Bone marrow (tissue), 2 donors: ENCODE results near the gene NADK2.

ENCODE experiments used
- DNase-seq, 2 donors: peaks; one replicate each; lab custom pipeline; 2025; lab: John Stamatoyannopoulos, UW

NADK2 gene

DNA sequence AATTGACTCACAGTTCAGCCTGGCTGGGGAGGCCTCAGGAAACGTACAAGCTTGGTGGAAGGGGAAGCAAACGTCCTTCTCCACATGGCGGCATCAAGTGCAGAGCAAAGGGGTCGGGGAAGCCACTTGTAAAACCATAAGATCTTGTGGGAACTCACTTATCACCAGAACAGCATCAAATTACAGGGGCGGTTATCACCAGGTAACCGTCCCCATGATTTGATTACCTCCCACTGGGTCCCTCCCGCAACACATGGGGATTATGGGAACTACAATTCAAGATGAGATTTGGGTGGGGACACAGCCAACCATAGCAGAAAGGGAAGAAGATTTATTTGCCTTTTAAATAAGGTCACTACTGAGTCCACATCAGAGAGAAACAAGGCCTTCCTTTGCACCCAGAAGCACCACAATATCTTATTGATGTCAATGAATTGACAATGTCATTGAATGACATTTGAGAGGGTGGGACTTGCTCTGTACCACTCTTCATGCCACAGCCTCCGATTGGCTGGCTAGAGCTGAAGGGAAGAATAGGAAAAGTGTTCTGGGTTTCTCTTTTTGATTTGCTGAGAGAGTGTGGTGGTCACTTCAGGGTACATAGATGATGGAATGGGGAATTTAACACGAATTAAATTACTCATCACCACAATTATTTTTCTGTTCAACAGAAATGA is 78.8 kb downstream of the NADK2 start:
- DNase-seq = no peak

DNA sequence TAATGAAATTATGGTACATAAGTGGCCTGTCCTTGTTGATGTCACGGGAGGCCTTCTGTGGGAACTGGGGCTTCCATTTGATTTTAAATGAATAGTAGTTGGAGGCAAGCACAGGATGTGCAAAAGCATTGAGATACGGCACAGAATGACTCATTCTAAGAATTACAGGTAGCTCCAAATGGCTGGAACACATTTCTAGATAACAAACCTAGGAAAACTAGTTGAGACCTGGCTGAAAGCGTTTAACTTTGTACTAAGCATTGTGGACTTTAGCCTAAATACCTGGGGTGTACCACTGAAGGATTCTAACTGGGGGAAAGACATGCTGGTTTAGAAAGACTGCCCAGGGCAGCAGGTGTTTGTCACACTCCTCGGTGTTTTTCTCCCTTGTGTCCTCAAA is 80.4 kb downstream of the NADK2 start:
- DNase-seq = no peak

DNA sequence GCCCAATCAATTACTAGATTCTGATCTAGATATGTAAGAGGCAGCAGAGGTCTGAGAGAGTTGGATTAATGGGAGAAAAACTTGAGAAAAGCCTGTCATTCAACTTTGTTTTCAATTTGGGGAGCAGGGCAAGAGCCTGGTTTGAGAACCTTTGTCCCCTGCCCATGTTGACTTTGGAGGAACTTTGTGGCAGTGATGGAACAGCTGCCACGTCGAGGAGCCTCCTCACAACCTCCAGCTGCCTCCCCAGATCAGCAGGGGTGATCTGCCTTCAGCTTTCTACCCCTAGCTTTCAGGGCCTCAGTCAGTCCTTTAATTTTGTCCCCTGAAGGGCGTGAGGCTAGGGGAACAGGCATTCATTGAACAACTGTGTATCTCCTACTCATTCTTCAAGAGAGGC is 81.1 kb downstream of the NADK2 start:
- no peak for DNase-seq

DNA sequence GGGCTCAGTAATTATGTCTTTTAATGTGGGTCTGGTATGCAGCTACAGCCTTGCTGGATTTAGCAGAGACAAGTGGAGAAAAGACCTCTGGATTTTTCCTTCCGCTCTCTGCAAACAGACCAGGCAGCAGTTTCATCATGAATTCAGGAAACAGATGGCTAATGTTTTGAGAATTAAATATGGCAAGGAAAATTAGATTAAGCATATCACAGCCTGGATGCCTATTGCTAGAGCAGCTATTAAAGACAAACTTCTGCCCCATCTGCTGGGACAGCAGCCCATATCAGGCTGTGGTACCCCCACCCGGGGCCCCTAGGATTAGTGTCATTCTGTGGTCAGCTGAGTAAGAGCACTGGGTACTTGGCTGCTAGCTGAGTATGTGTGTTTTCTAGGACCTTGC is 83.6 kb downstream of the NADK2 start:
- DNase-seq = no peak

DNA sequence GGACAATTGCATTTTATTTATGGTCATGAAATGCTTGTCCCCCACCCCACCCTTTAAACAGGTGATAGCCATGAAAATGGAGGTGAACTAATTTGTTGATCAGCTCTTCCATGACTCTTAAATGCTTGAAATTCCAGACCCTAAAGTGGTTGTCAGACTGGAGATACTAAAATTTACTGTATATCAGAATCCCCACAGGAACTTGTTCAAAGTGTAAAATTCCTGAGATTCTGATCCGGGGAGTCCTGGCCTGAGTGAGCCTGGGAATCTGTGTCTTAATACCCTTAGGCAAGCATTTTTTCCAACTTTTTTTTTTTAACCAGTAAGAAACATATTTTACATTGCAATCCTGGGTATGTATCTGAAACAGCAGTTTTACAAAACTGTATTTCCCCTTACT is 85.1 kb downstream of the NADK2 start:
- no peak for DNase-seq

DNA sequence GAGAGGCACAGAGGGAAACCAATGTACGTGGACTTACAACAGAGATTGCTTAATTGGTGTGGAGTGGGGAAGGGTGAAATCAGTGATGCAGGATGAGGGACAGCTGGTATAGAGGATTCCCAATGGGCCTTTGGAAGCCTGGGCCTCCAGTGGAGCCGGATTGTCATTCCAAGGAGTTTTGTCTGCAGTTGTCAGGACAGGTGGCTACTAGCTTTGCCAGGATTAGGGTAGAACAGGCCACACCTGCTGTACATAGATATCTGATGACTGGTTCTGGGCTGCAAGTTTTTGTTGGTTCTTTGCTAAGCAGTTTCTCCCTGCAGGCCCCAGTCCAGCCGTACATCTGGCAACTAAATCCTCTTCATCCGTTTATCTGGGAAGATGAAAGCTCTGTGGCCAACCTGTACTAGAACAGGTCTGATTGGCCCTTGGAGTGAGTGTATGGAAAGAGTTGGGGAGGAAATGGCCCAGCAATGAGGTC is 85.6 kb downstream of the NADK2 start:
- no peak for DNase-seq

DNA sequence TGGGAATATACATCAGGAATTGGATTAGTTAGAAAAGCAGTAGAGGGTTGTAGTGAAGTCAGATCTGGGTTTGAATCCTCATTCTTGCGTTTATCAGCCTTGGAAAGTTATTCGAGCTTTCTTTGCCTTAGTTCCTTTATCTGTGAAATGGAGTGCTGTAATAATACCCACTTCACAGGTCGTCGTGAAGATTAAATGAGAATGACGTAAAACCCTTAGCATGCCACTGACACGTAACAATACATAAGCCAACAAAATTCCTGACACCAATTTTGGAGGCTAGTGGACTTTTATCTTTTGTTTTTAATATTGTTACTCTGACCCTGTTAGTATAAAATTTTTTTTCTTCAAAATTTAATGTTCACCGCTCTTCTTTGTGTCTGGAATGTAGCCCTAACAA is 86.4 kb downstream of the NADK2 start:
- DNase-seq = no peak

DNA sequence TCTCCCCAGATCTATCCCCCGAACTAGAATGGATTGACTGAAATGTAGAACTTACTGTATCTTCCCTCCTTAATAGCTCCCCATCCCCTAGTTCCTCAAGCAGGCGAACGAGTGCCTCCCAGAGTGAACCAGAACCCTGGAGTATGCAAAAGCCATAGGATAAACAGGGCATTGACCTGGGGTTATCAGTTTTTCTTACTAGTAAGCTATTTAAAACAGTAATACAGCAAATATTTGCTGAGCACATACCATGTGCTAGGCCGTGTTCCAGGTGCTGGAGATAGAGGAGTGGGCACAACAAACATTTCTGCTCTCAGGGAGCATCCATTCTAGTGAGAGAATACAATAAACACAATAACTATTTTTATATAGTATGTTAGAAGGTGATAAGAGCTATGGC is 88.0 kb downstream of the NADK2 start:
- no peak for DNase-seq

DNA sequence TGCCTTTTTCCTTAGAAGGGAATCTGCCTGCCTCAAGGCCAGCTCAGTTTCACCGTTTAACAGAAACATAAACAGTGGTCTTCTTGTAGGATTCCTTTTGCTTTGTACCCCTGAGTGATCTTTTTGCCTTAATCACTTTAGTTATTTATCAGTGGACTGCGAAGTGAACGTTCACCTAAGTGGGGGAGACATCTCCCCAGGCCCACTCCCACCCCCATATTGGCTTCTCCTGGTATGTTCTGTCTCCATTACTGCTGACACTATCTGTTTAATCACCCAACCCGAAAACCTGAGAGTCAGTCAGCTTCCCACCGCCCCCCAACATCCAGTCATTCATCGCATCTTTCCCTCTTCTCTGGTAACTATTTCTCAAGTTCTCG is 88.4 kb downstream of the NADK2 start:
- DNase-seq = no peak

DNA sequence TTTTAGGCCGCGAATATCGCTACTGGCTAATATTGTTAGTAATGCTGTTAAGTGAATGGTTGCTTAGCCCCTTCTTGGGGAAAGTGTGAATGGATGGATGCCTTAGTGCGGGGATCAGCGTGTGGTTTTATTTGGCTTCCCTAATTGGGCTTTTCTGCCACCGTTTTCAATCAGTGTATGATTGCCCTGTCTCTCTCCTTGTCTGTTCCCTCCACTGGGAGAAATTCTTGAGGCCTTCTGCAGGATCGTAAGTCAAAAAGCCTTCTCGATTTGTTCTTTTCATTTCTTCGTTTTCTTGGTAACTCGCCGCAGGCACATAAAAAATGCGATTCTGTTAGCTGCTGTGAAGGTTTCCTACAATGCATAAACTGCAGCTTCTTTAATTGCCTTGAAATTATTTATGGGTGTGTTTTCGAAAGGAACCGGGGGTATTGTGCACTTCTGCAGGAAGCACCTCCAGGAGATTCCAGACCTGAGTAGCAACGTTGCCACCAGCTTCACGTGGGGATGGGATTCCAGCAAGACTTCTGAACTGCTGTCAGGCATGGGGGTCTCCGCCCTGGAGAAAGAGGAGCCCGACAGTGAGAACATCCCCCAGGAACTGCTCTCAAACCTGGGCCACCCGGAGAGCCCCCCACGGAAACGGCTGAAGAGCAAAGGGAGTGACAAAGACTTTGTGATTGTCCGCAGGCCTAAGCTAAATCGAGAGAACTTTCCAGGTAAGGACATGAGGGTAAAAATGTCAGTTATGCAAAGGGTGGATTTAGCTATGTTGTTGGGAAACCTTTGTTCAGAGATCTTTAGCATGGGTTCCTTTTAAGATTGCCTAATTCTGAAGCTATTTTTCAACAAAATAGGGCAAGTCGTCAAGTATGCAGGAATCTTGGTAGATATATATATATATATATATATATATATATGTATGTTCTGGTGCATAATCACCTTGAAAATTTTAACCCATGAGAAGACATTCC is 89.1 kb downstream of the NADK2 start:
- peak in 1 of 2 donors; percentile 28 for DNase-seq

DNA sequence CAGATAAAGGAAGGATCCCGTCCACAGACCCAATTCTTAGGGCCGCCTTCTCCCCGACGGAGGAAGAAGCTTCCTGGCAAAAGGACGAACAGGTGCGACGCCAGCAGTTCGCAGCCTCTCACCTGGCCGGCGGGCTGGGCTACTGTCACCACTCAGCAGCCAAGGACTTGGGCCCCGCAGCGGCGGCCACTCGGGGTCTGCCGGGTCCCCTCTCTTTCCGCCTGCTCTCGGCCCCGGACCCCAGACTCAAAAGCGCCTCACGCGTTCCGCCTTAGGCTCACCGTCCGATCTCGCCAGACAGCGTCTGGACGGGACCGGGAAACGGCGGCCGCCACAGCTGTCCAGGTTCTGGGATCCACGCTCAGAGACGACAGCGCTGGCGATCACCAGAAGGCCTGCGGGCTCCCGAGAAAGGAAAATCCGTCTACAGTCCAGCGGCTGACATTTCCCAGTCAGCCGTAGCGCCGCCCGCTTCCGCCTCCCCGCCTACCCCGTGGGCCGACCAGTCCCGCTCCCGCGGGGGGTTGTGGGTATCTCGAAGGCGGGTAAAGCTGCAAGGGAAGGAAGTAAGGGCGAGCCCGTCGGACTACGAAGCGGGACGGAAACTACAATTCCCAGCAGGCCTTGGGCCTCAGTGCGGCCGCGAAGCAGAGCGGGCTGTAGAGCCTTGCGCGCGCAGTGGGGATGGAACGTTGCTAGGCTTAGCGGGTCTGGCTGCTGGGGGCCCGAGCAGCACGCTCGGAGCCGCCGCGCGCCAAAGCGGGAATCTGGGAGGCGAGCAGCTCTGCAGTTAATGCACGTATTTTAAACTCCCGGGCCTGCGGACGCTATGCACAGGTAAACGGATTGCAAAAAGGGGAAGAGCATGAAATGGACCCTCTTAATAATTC is 90.0 kb downstream of the NADK2 start, which contains the start of the genes LMBRD2 and SKP2:
Gene LMBRD2, minus strand, starts transcription at position 454 of the 890 bp plus-strand sequence. CDS start 8,538 bp downstream, outside the sequence.
Gene SKP2, plus strand, starts transcription at position 678 of the 890 bp plus-strand sequence. Its CDS starts 152 bp downstream, at position 830.
- DNase-seq = peak; percentile 79 to 97

DNA sequence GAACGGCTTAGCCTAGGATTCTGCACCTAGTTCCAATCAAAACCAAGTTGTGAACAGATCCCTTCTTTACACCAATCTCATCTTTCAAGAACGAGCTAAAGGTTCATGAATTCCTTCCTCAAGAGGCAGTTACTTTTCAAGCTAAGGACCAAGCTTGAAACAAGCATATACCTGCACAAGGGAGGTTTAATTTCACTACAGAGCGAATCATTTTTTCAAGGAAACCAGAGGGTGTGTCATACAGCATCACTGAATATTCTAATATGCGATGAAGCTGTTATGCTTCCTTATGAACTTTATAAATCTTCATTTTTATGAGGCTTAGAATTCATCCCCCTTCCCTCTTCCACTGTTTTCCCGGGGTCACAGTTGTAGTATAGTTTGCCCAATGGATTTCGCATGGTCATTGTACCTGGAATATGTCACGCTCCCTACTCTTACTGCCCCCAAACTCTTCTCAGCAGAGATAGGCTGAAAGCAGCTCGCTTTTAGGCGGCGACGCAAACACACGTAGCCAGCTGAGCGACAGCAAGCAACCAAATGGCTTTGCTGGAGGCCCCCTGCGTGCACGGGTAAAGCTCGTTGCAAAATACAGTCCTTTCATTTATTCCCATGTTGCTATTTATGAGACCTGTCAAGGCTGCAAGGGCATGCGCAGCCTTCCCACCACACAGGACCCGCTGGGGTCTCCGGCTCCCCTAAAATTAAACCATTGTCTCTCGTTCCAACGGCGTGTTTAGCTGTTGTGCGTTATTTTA is 90.9 kb downstream of the NADK2 start:
- no peak for DNase-seq

DNA sequence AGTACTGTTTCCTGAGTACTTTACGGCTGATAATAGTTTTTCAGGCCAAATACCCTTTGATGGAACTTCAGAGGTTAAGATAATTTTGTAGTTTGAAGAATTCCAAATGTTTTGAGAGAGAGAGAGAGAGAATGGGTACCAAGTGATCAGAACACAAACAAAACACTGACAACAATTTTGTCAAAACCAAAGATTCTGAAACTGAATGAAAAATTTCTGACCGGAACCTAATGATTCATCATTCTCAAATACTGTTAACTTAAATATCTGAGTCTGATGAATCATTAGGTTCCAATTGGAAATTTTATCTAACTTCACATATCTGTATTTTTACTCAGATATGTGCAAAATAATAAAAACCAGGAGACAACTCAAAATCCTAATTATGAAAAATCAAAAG is 94.0 kb downstream of the NADK2 start:
- no peak for DNase-seq

DNA sequence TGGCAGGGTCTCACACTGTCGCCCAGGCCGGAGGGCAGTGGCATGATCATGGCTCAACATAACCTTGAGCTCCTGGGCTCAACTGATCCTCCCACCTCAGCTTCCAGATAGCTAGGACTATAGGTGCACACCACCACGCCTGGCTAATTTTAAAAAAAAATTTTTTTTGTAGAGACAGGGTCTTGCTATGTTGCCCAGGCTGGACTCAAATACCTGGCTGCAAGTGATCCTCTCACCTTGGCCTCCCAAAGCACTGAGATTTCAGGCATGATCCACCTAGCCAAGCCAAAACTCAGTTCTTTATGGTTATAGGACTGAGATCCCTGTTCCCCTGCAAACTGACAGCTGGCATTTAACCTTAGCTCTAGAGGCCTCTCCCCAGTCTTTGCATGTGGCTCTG is 95.3 kb downstream of the NADK2 start:
- DNase-seq = no peak

DNA sequence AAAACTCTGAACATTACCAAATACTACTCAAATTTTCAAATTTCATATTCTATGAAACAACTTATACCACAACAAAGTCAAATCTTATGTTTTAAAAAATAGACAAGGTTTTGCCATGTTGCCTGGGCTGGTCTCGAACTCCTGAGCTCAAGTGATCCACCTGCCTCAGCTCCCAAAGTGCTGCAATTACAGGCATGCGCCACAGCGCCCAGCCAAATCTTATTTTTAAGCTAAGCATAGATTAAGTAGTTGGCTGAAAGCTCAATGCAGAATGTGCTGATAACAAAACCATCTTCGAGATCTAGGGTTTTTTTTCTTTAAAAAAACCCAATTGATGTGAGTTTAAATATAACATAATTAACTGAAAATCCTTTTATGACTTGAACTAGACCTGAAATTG is 96.4 kb downstream of the NADK2 start:
- DNase-seq = no peak
